Uterus (tissue), 4 donors: Measurements from ENCODE around the gene SLC22A4. TPM values are rescaled to one million over a fixed set of nuclear protein-coding genes. Genes with fewer than 3 reads are reported as not detected.

Source experiments
- DNase-seq, 2 donors: peaks; one replicate each; pipeline ENCODE4 v3.0.0-alpha.2; 2019 to 2020
- H3K27ac ChIP-seq, 2 donors: fragments of 200-600 bp; sonication (generic); 1 replicate in 1 of 2; 2 replicates in 1 of 2; pipeline ENCODE4 v1.5.1; 2016 to 2018
- H3K27me3 ChIP-seq, 2 donors: fragments of 200-600 bp; sonication (generic); one replicate each; pipeline ENCODE4 v1.5.1; 2018 to 2019; ENCODE audit warnings: control low read depth in 1 of 2
- H3K36me3 ChIP-seq, 2 donors: fragments of 200-600 bp; sonication (generic); one replicate each; pipeline ENCODE4 v1.5.1; 2019; ENCODE audit warnings: control low read depth in 1 of 2
- H3K4me1 ChIP-seq, 2 donors: fragments of 200-600 bp; sonication (generic); one replicate each; pipeline ENCODE4 v1.5.1; 2018 to 2019; ENCODE audit warnings: control low read depth in 1 of 2
- H3K4me3 ChIP-seq, 2 donors: fragments of 200-600 bp; sonication (generic); 1 replicate in 1 of 2; 2 replicates in 1 of 2; pipeline ENCODE4 v1.5.1; 2018 to 2019; ENCODE audit warnings: mild to moderate bottlenecking in 1 of 2
- H3K9me3 ChIP-seq, 2 donors: fragments of 200-600 bp; sonication (generic); one replicate each; pipeline ENCODE4 v1.5.1; 2019; ENCODE audit warnings: control low read depth in 1 of 2
- CTCF ChIP-seq, 4 experiments: fragments of 200-600 bp in 2 of 4; fragments of 450-650 bp in 2 of 4; sonication (generic) in 2 of 4; IDR thresholded peaks; one replicate each; pipeline ENCODE4 v1.5.1; 2016 to 2019; ENCODE audit warnings: antibody characterized with exemption in 4 of 4, mild to moderate bottlenecking in 2 of 4, moderate library complexity in 1 of 4
- POLR2A ChIP-seq, 2 donors: fragments of 450-650 bp; IDR thresholded peaks; one replicate each; pipeline ENCODE4 v1.6.1; 2016; ENCODE audit warnings: antibody characterized with exemption in 2 of 2, mild to moderate bottlenecking in 1 of 2, moderate library complexity in 1 of 2
- intact Hi-C: fragments of 100-400 bp; cut with DNase I; formaldehyde crosslinking; loops from one replicate; pipeline ENCODE4 v1.15.1; 2023; ENCODE audit warnings: low total_unique reads
- total RNA-seq, 4 donors: library from RNA; depleted of rRNA in 3 of 4; stranded (reverse); fragments of >200 nt in 3 of 4; gene quantifications; one replicate each; pipeline versions ENCODE4 v1.1.0 to v1.2.4, GENCODE V29; 2014 to 2023
- donor health status: DM: yes; HTN: yes; CAD: no.

SLC22A4 gene
- total RNA-seq, 4 donors from 2014 or later = 0.26 to 4.5 (median 2.3) TPM

DNA sequence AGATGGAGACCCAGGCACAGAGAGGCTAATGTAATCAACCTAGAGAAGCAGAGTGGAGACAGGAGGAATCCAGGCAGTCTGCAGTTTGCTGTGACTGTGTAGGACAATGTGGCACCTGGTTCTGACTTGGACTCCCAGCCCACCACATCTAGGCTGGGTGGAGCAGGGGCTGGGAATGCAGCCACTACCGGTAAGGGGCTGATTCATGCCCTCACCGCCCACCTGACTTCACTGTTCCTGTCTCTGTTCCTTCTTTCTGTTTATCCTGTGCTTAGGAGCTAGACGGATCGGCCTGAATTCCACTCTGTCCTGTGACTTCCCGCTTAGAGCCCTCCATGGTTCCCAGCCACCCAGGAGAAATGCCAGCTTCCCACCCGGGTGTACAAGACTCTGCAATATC is 34.1 kb upstream of the SLC22A4 start:
- H3K27ac ChIP-seq = peak overlapping the region; percentile 96 to 99
- H3K4me3 ChIP-seq = peak overlapping the region; percentile 80
- H3K4me1 ChIP-seq = peaks cover 29 to 44% of the 10 kb centered on the region in 2 donors
- no peaks in the 10 kb centered on the region for H3K27me3 ChIP-seq
- DNase-seq = peak in 1 of 2 donors; percentile 49
- H3K9me3 ChIP-seq = no peaks in the 10 kb centered on the region
- TF ChIP-seq POLR2A (IDR thresholded peaks at IDR 0.05) = no peak
- TF ChIP-seq CTCF (IDR thresholded peaks at IDR 0.05) = no peak
- intact Hi-C loops = no loop called here
- no peaks in the 10 kb centered on the region for H3K36me3 ChIP-seq

GRCh38 chr5:132260714-132261551 is 33.3 kb upstream of the SLC22A4 start:
- TF ChIP-seq CTCF (IDR thresholded peaks at IDR 0.05) (no peak), POLR2A (IDR thresholded peaks at IDR 0.05) (no peak)
- DNase-seq = peak; percentile 72 to 87
- Histone ChIP-seq H3K4me3 (peak overlapping the region in 1 of 2 donors; percentile 4), H3K36me3 (no peaks in the 10 kb centered on the region), H3K27me3 (no peaks in the 10 kb centered on the region), H3K4me1 (peaks cover 36 to 50% of the 10 kb centered on the region in 2 donors), H3K9me3 (no peaks in the 10 kb centered on the region), H3K27ac (peak overlapping the region; percentile 96 to 99)
- intact Hi-C loops = no loop called here

GRCh38 chr5:132261881-132262845 is 32.0 kb upstream of the SLC22A4 start:
- TF ChIP-seq CTCF (IDR thresholded peaks at IDR 0.05) (no peak), POLR2A (IDR thresholded peaks at IDR 0.05) (no peak)
- no peaks in the 10 kb centered on the region for H3K9me3 ChIP-seq
- peaks cover 40 to 61% of the 10 kb centered on the region in 2 donors for H3K4me1 ChIP-seq
- H3K27me3 ChIP-seq = no peaks in the 10 kb centered on the region
- H3K27ac ChIP-seq = peak overlapping the region; percentile 96 to 99
- no peak overlapping the region for H3K4me3 ChIP-seq
- intact Hi-C loops = no loop called here
- H3K36me3 ChIP-seq = no peaks in the 10 kb centered on the region
- DNase-seq = no peak

DNA sequence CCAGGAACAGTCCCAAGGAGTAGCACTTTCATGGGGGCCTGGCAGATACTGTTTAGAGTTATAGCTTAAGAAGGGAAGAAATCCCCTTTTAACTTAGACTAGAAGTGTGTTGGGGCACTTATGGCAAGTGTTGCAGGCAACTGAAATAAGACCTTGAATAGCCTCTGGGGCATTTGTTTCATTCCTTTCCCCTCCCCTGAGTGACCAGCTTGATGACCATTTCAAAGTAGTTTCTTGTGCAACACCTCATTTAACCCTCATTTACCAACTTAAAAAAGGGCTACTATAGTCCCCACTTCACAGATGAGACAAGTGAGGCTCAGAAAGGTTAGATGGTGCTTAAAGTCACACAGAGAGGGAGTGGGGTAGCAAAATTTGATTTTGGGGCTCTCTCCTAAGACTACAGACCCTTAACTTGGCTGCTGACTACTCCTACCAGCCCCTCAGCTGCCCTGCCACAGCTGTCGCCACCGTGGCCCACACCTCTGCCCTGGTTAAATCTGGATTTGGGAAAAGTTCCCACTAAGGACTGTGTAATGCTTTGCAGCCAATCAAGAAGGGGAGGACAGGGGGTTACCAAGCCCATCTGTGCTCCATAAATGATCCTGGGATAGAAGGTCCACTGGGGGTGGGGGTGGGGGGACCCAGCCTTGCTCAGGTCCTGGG is 31.2 kb upstream of the SLC22A4 start:
- DNase-seq = peak in 1 of 2 donors; percentile 12
- Histone ChIP-seq H3K36me3 (no peaks in the 10 kb centered on the region), H3K27ac (peak overlapping the region; percentile 96 to 99), H3K27me3 (no peaks in the 10 kb centered on the region), H3K9me3 (no peaks in the 10 kb centered on the region), H3K4me1 (peaks cover 40 to 62% of the 10 kb centered on the region in 2 donors), H3K4me3 (no peak overlapping the region)
- intact Hi-C loops = no loop called here
- TF ChIP-seq CTCF (IDR thresholded peaks at IDR 0.05) = no peak
- TF ChIP-seq POLR2A (IDR thresholded peaks at IDR 0.05) = no peak
